H1 (cell line): Measurements from ENCODE around the gene TBPL2. TPM values are rescaled to one million over a fixed set of nuclear protein-coding genes. Genes with fewer than 3 reads are reported as not detected.

Experiments used
- CTCF ChIA-PET: fragments of 300-600 bp; sonication (Branson Sonifier 250); formaldehyde crosslinking; loops from one replicate; lab custom pipeline; 2021; ENCODE audit not compliant: partially characterized antibody; lab: Charles Lee
- POLR2A ChIA-PET: fragments of 300-600 bp; sonication (Branson Sonifier 250); formaldehyde crosslinking; loops from one replicate; lab custom pipeline; 2021; ENCODE audit warnings: inconsistent platforms; ENCODE audit not compliant: partially characterized antibody; lab: Charles Lee
- DNase-seq, 2 experiments: peaks; one replicate each; pipeline versions ENCODE4 v3.0.0 to v3.0.0-alpha.2; 2010 to 2022; ENCODE audit warnings: low spot score in 2 of 2, low read depth in 1 of 2, mixed read lengths in 1 of 2
- FAIRE-seq: peaks from 2 replicates; lab custom pipeline; 2011; peaks lifted over from hg19 to GRCh38; lab: Jason Lieb, UNC
- H2AFZ ChIP-seq: 2 replicates; pipeline ENCODE4 v1.8.1; 2012; ENCODE audit warnings: low read length, inconsistent platforms
- H2AK5ac ChIP-seq: 2 replicates; pipeline ENCODE4 v1.6.1; 2013; ENCODE audit warnings: low read depth, low read length
- H2BK120ac ChIP-seq: replicated peaks from 2 replicates; pipeline ENCODE3; 2013; ENCODE audit warnings: low read depth, low read length, inconsistent platforms
- H2BK12ac ChIP-seq: 2 replicates; pipeline ENCODE4 v1.6.1; 2013; ENCODE audit warnings: low read depth, low read length
- H2BK15ac ChIP-seq: 2 replicates; pipeline ENCODE4 v1.6.1; 2013; ENCODE audit warnings: low read length
- H2BK20ac ChIP-seq: 2 replicates; pipeline ENCODE4 v1.6.1; 2013; ENCODE audit warnings: low read length
- H2BK5ac ChIP-seq: 2 replicates; pipeline ENCODE4 v1.6.1; 2013; ENCODE audit warnings: low read depth, low read length
- H3K14ac ChIP-seq: 2 replicates; pipeline ENCODE4 v1.6.1; 2013; ENCODE audit warnings: inconsistent platforms; ENCODE audit not compliant: insufficient read length
- H3K18ac ChIP-seq: 2 replicates; pipeline ENCODE4 v1.6.1; 2013; ENCODE audit warnings: low read length; ENCODE audit errors: extremely low read depth
- H3K23ac ChIP-seq: 2 replicates; pipeline ENCODE4 v1.6.1; 2013; ENCODE audit warnings: inconsistent platforms; ENCODE audit not compliant: insufficient read length
- H3K23me2 ChIP-seq: 2 replicates; pipeline ENCODE4 v1.6.1; 2013; ENCODE audit warnings: low read depth, low read length
- H3K27ac ChIP-seq: 2 replicates; pipeline ENCODE4 v1.6.1; 2011; ENCODE audit warnings: low read depth, low read length, inconsistent platforms
- H3K27me3 ChIP-seq, 4 experiments: replicated peaks in 1 of 4; 1 replicate in 1 of 4; 2 replicates in 3 of 4; pipeline versions ENCODE4 v1.6.1 to v1.8.1; 2011 to 2013; ENCODE audit warnings: low read length in 3 of 4, mild to moderate bottlenecking in 3 of 4, inconsistent platforms in 2 of 4, mixed read lengths in 2 of 4, moderate library complexity in 1 of 4; ENCODE audit not compliant: control insufficient read depth in 3 of 4, insufficient read depth in 3 of 4; ENCODE audit errors: extremely low read depth in 1 of 4
- H3K36me3 ChIP-seq, 4 experiments: 2 replicates each; pipeline versions ENCODE4 v1.6.1 to v1.8.1; 2011 to 2013; ENCODE audit warnings: mild to moderate bottlenecking in 4 of 4, low read length in 3 of 4, moderate library complexity in 2 of 4, control low read depth in 1 of 4, inconsistent platforms in 1 of 4; ENCODE audit not compliant: insufficient read depth in 4 of 4, control insufficient read depth in 2 of 4
- H3K4ac ChIP-seq: replicated peaks from 2 replicates; pipeline ENCODE3; 2013; ENCODE audit warnings: low read length, low read depth, mixed read lengths, inconsistent platforms; ENCODE audit not compliant: insufficient read length
- H3K4me1 ChIP-seq, 4 experiments: replicated peaks in 1 of 4; 1 replicate in 1 of 4; 2 replicates in 3 of 4; pipeline versions ENCODE4 v1.6.1 to v1.8.1; 2011 to 2013; ENCODE audit warnings: low read length in 3 of 4, inconsistent platforms in 2 of 4, mixed read lengths in 1 of 4; ENCODE audit not compliant: insufficient read depth in 4 of 4, control insufficient read depth in 3 of 4
- H3K4me2 ChIP-seq, 2 experiments: 2 replicates each; pipeline versions ENCODE4 v1.6.1 to v1.8.1; 2011 to 2013; ENCODE audit warnings: low read depth in 2 of 2, low read length in 2 of 2, control low read depth in 1 of 2, inconsistent platforms in 1 of 2, mild to moderate bottlenecking in 1 of 2; ENCODE audit not compliant: insufficient read depth in 1 of 2
- H3K4me3 ChIP-seq, 4 experiments: fragments of 200-600, 300-600 bp in 1 of 4; sonication (generic), shearing (Covaris generic), sonication (Bioruptor Twin) in 1 of 4; 2 replicates each; pipeline versions ENCODE4 v1.5.1 to v1.8.1; 2011 to 2016; ENCODE audit warnings: low read length in 4 of 4, low read depth in 3 of 4, control low read depth in 2 of 4, inconsistent platforms in 2 of 4, mild to moderate bottlenecking in 2 of 4, mixed read lengths in 1 of 4, moderate library complexity in 1 of 4; ENCODE audit not compliant: insufficient read depth in 2 of 4; ENCODE audit errors: extremely low read depth in 1 of 4
- H3K56ac ChIP-seq: replicated peaks from 2 replicates; pipeline ENCODE3; 2013; ENCODE audit warnings: low read depth, mild to moderate bottlenecking, mixed read lengths, low read length, inconsistent platforms; ENCODE audit not compliant: insufficient read length
- H3K79me1 ChIP-seq: 2 replicates; pipeline ENCODE4 v1.6.1; 2013; ENCODE audit warnings: low read depth, low read length, control low read depth
- H3K79me2 ChIP-seq, 2 experiments: 2 replicates each; pipeline versions ENCODE4 v1.6.1 to v1.8.1; 2012 to 2013; ENCODE audit warnings: low read length in 2 of 2, mild to moderate bottlenecking in 2 of 2, inconsistent platforms in 1 of 2; ENCODE audit not compliant: insufficient read depth in 2 of 2, control insufficient read depth in 1 of 2
- H3K9ac ChIP-seq, 4 experiments: replicated peaks in 1 of 4; 1 replicate in 1 of 4; 2 replicates in 3 of 4; pipeline versions ENCODE4 v1.6.1 to v1.8.1; 2011 to 2013; ENCODE audit warnings: low read depth in 3 of 4, low read length in 3 of 4, control low read depth in 2 of 4, mild to moderate bottlenecking in 2 of 4, moderate library complexity in 2 of 4, inconsistent platforms in 1 of 4; ENCODE audit errors: extremely low read depth in 1 of 4
- H3K9me3 ChIP-seq, 2 experiments: 2 replicates each; pipeline versions ENCODE4 v1.6.1 to v1.8.1; 2012 to 2013; ENCODE audit warnings: mild to moderate bottlenecking in 2 of 2, moderate library complexity in 2 of 2, control low read depth in 1 of 2, inconsistent platforms in 1 of 2, low read depth in 1 of 2, low read length in 1 of 2, mixed read lengths in 1 of 2; ENCODE audit not compliant: insufficient read depth in 2 of 2
- H4K20me1 ChIP-seq, 2 experiments: replicated peaks in 1 of 2; 2 replicates each; pipeline versions ENCODE3 to v1.8.1; 2011 to 2013; ENCODE audit warnings: inconsistent platforms in 2 of 2, low read length in 2 of 2, mild to moderate bottlenecking in 1 of 2; ENCODE audit not compliant: insufficient read depth in 2 of 2, control insufficient read depth in 1 of 2
- H4K5ac ChIP-seq: 2 replicates; pipeline ENCODE4 v1.6.1; 2013; ENCODE audit warnings: low read length, low read depth, mixed read lengths, inconsistent platforms; ENCODE audit not compliant: insufficient read length
- H4K8ac ChIP-seq: 2 replicates; pipeline ENCODE4 v1.8.0; 2013; ENCODE audit warnings: mild to moderate bottlenecking, moderate library complexity, low read length, inconsistent platforms; ENCODE audit not compliant: insufficient read depth; ENCODE audit errors: extremely low read depth
- H4K91ac ChIP-seq: replicated peaks from 2 replicates; pipeline ENCODE3; 2013; ENCODE audit warnings: low read length, mixed read lengths, inconsistent platforms; ENCODE audit not compliant: insufficient read length
- BACH1 ChIP-seq: IDR thresholded peaks from 2 replicates; pipeline ENCODE4 v1.6.1; 2012; ENCODE audit warnings: low read length, improper control_type of control experiment
- CREB1 ChIP-seq: IDR thresholded peaks from 2 replicates; pipeline ENCODE4 v1.6.1; 2012; ENCODE audit warnings: inconsistent platforms
- SIRT6 ChIP-seq: IDR thresholded peaks from one replicate; pipeline ENCODE4 v1.7.1; 2012; ENCODE audit warnings: low read length, inconsistent platforms
- WGBS, 2 experiments: shearing (Covaris generic) in 1 of 2; methylation state at CpG; one replicate each; pipeline versions ENCODE4 v1.1.6 to v1.1.7; 2013 to 2015; ENCODE audit warnings: low lambda C conversion rate in 2 of 2, mixed read lengths in 2 of 2, inconsistent platforms in 1 of 2, low coverage in 1 of 2, missing lambda C conversion rate in 1 of 2; ENCODE audit not compliant: insufficient replicate concordance in 2 of 2, insufficient coverage in 1 of 2, insufficient read length in 1 of 2; ENCODE audit errors: extremely low coverage in 1 of 2, missing lambda C conversion rate in 1 of 2; 5-methylcytosine and 5-hydroxymethylcytosine counted together
- polyA plus RNA-seq, 7 experiments: library from polyadenylated mRNA; depleted of rRNA in 3 of 7; stranded (reverse) in 5 of 7; unstranded in 2 of 7; fragments of >200 nt in 5 of 7; fragments of 200-250 nt in 2 of 7; gene quantifications; 1 replicate in 5 of 7; 2 replicates in 1 of 7; 4 replicates in 1 of 7; pipeline versions ENCODE4 v1.2.1 to v1.2.3, GENCODE V29; 2011 to 2013; ENCODE audit warnings: missing spikeins in 2 of 7, mixed read lengths in 2 of 7
- total RNA-seq: library from RNA; stranded (reverse); fragmentation: NEBNext Ultra II Directional; extraction: Animal tissue kit (Norgen Biotek cat#: 25700); gene quantifications from 2 replicates; pipeline ENCODE4 v1.2.1, GENCODE V29; 2021

Gene TBPL2
- total and polyA plus RNA-seq, 2 of the 8 experiments (the other 6 are each of a cell fraction or from before 2014, with no cell fraction given), result 0.03 TPM; not detected in 1

DNA sequence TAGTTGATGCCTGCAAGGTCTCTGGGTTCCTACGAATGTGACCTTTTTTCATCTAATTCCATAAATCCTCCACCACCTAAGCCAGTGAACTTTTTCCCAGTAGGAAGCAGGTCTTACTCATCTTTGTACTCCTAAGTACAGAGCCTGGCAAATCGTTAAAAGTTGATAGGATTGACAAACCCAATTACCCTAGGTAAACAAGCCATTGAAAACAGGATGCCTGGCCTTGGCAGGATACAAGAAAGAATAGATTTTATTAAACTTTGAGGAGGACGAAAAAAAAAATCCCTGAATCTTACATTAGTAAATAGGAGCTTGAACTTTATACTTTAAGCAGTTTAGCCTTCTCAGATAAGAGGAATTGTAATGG, 5.6 kb downstream of the TBPL2 start:
- H2AFZ ChIP-seq, result no peak overlapping the region
- no peak for FAIRE-seq

More for the DNA sequence above, 5.6 kb downstream of the TBPL2 start:
- TF ChIP-seq BACH1, result no peak
- no peak for TF ChIP-seq SIRT6
- TF ChIP-seq CREB1, result no peak
- no peak overlapping the region for H3K4me3 ChIP-seq
- POLR2A ChIA-PET, result no interaction called here
- no peak overlapping the region for H3K4me2 ChIP-seq
- no peak overlapping the region for H2BK12ac ChIP-seq
- no peak for DNase-seq
- H3K9ac ChIP-seq, result no peak overlapping the region
- H2BK20ac ChIP-seq, result no peak overlapping the region
- H3K27ac ChIP-seq, result no peak overlapping the region
- 76% methylated on average over 3 of the region's 3 CpGs; no CpG with 5 or more reads in 1 of the 2 experiments for WGBS, 2 experiments
- H3K4me1 ChIP-seq, result no peaks in the 10 kb centered on the region; a peak in 2 of 7 replicates
- no peak overlapping the region for H2BK120ac ChIP-seq
- no peaks in the 10 kb centered on the region for H3K36me3 ChIP-seq
- H3K56ac ChIP-seq, result no peak overlapping the region
- H2AK5ac ChIP-seq, result no peak overlapping the region
- H4K20me1 ChIP-seq, result no peaks in the 10 kb centered on the region
- no peak overlapping the region for H4K8ac ChIP-seq
- H3K23ac ChIP-seq, result no peak overlapping the region
- H3K4ac ChIP-seq, result no peak overlapping the region
- no peak overlapping the region for H2BK5ac ChIP-seq
- no peak overlapping the region for H3K14ac ChIP-seq
- no peak overlapping the region for H4K5ac ChIP-seq
- H3K79me1 ChIP-seq, result no peaks in the 10 kb centered on the region
- H2BK15ac ChIP-seq, result no peak overlapping the region
- no peaks in the 10 kb centered on the region for H3K23me2 ChIP-seq
- H3K18ac ChIP-seq, result no peak overlapping the region
- no peak overlapping the region for H4K91ac ChIP-seq
- no peaks in the 10 kb centered on the region for H3K27me3 ChIP-seq
- CTCF ChIA-PET, result interaction anchor here (0.7 to 4.7 kb wide), 7 partner anchors 9 to 1340 kb away, joined by 3 to 49 read pairs (median 3); no protein-coding TSS in a partner anchor
- H3K9me3 ChIP-seq, result no peaks in the 10 kb centered on the region
- no peaks in the 10 kb centered on the region for H3K79me2 ChIP-seq
